B cell (primary cell): ENCODE measurements around the gene SPRYD3. TPM values are rescaled to one million over a fixed set of nuclear protein-coding genes. Genes with fewer than 3 reads are reported as not detected.

Experiments used
- ATAC-seq: fragments of 200-7000 bp; cut with Tn5 transposase; one replicate; pipeline ENCODE4 v1.10.0; 2021; ENCODE audit warnings: low read depth, mild to moderate bottlenecking, moderate number of reproducible peaks, moderate library complexity
- CTCF ChIA-PET: fragments of 350-600 bp; sonication (Branson Sonifier 250); formaldehyde crosslinking; loops from one replicate; lab custom pipeline; 2021; ENCODE audit warnings: antibody characterized with exemption, inconsistent platforms; lab: Charles Lee
- POLR2A ChIA-PET: fragments of 350-600 bp; sonication (Branson Sonifier 250); formaldehyde crosslinking; loops from one replicate; lab custom pipeline; 2021; ENCODE audit warnings: antibody characterized with exemption; lab: Charles Lee
- DNase-seq: peaks from one replicate; pipeline ENCODE4 v3.0.0; 2013
- H2AFZ ChIP-seq: 2 replicates; pipeline ENCODE4 v1.6.1; 2012; ENCODE audit warnings: mild to moderate bottlenecking, low read depth, low read length; ENCODE audit not compliant: insufficient read depth, poor library complexity, severe bottlenecking
- H3K27ac ChIP-seq, 2 donors: 1 replicate in 1 of 2; 2 replicates in 1 of 2; pipeline ENCODE4 v1.5.1; 2012 to 2013; ENCODE audit warnings: low read length in 2 of 2, mild to moderate bottlenecking in 2 of 2, moderate library complexity in 1 of 2
- H3K27me3 ChIP-seq, 4 experiments: fragments of 200-600 bp in 1 of 4; sonication (generic) in 1 of 4; replicated peaks in 1 of 4; 1 replicate in 2 of 4; 2 replicates in 2 of 4; pipeline versions ENCODE4 v1.6.1 to v1.7.0; 2013 to 2016; ENCODE audit warnings: low read length in 3 of 4, mild to moderate bottlenecking in 2 of 4, mixed read lengths in 1 of 4, moderate library complexity in 1 of 4; ENCODE audit not compliant: insufficient read depth in 4 of 4, control insufficient read depth in 3 of 4; ENCODE audit errors: control extremely low read depth in 1 of 4
- H3K36me3 ChIP-seq, 2 experiments: replicated peaks in 1 of 2; 1 replicate in 1 of 2; 2 replicates in 1 of 2; pipeline versions ENCODE4 v1.6.1 to v1.7.1; 2013; ENCODE audit warnings: low read length in 1 of 2; ENCODE audit not compliant: insufficient read depth in 2 of 2, control insufficient read depth in 1 of 2; ENCODE audit errors: control extremely low read depth in 1 of 2, extremely low read depth in 1 of 2
- H3K4me1 ChIP-seq, 2 donors: fragments of 200-600 bp in 1 of 2; sonication (generic) in 1 of 2; 1 replicate in 1 of 2; 2 replicates in 1 of 2; pipeline versions ENCODE4 v1.5.1 to v1.6.1; 2013 to 2017; ENCODE audit warnings: low read length in 2 of 2; ENCODE audit not compliant: control insufficient read depth in 2 of 2, insufficient read depth in 2 of 2
- H3K4me2 ChIP-seq: replicated peaks from 2 replicates; pipeline ENCODE3; 2012; ENCODE audit warnings: mild to moderate bottlenecking, low read depth, low read length; ENCODE audit not compliant: poor library complexity, severe bottlenecking
- H3K4me3 ChIP-seq, 5 experiments: fragments of 200-600 bp in 1 of 5; sonication (generic) in 1 of 5; 1 replicate in 3 of 5; 2 replicates in 2 of 5; pipeline versions ENCODE4 v1.5.1 to v1.7.0; 2011 to 2016; ENCODE audit warnings: low read length in 4 of 5, mild to moderate bottlenecking in 4 of 5, low read depth in 2 of 5, control low read depth in 1 of 5, moderate library complexity in 1 of 5; ENCODE audit not compliant: insufficient read depth in 1 of 5; ENCODE audit errors: control extremely low read depth in 1 of 5, extremely low read depth in 1 of 5
- H3K79me2 ChIP-seq: fragments of 200-600 bp; sonication (generic); one replicate; pipeline ENCODE4 v1.6.0; 2016; ENCODE audit warnings: low read length; ENCODE audit not compliant: control insufficient read depth, insufficient read depth
- H3K9ac ChIP-seq: fragments of 200-600 bp; sonication (generic); 2 replicates; pipeline ENCODE4 v1.6.1; 2017; ENCODE audit warnings: mild to moderate bottlenecking, low read length, moderate library complexity
- H3K9me3 ChIP-seq, 3 donors: one replicate each; pipeline versions ENCODE4 v1.6.1 to v1.7.1; 2013; ENCODE audit warnings: low read length in 2 of 3; ENCODE audit not compliant: control insufficient read depth in 2 of 3, insufficient read depth in 1 of 3; ENCODE audit errors: control extremely low read depth in 1 of 3
- H4K20me1 ChIP-seq: 2 replicates; pipeline ENCODE4 v1.6.0; 2012; ENCODE audit warnings: mild to moderate bottlenecking, low read length; ENCODE audit not compliant: insufficient read depth, control insufficient read depth, poor library complexity, severe bottlenecking
- H3K27ac Mint-ChIP-seq: one replicate; pipeline ENCODE4 v1.8.0; 2021; ENCODE audit warnings: mixed read lengths
- H3K27me3 Mint-ChIP-seq: one replicate; pipeline ENCODE4 v1.8.0; 2021; ENCODE audit warnings: mixed read lengths
- H3K4me1 Mint-ChIP-seq: one replicate; pipeline ENCODE4 v1.8.0; 2021; ENCODE audit warnings: mixed read lengths
- H3K4me3 Mint-ChIP-seq: one replicate; pipeline ENCODE4 v1.8.0; 2021; ENCODE audit warnings: mixed read lengths
- H3K9me3 Mint-ChIP-seq: one replicate; pipeline ENCODE4 v1.8.0; 2022; ENCODE audit warnings: mixed read lengths; ENCODE audit not compliant: insufficient read depth
- CTCF ChIP-seq: fragments of 200-600 bp; IDR thresholded peaks from one replicate; pipeline ENCODE4 v1.8.0; 2022; ENCODE audit warnings: antibody characterized with exemption, mild to moderate bottlenecking
- EZH2 ChIP-seq: IDR thresholded peaks from 2 replicates; pipeline ENCODE4 v1.6.1; 2012; ENCODE audit warnings: borderline replicate concordance, low read depth, mild to moderate bottlenecking, moderate library complexity, low read length; ENCODE audit not compliant: insufficient read depth, poor library complexity, severe bottlenecking
- WGBS: methylation state at CpG from one replicate; pipeline ENCODE4 v1.1.5; 2013; ENCODE audit warnings: missing lambda C conversion rate; ENCODE audit not compliant: insufficient coverage; 5-methylcytosine and 5-hydroxymethylcytosine counted together
- intact Hi-C: fragments of 100-400 bp; cut with micrococcal nuclease; formaldehyde crosslinking; loops from one replicate; pipeline ENCODE4 v1.10.0; 2022
- polyA plus RNA-seq: library from polyadenylated mRNA; depleted of rRNA; stranded (reverse); fragments of >200 nt; gene quantifications from 2 replicates; pipeline ENCODE4 v1.2.3, GENCODE V29; 2012
- total RNA-seq, 2 donors: library from RNA; stranded (reverse); fragments of 120-200 nt in 1 of 2; gene quantifications; 1 replicate in 1 of 2; 2 replicates in 1 of 2; pipeline versions ENCODE4 v1.2.3 to v1.2.4, GENCODE V29; 2013 to 2022

Gene SPRYD3
- total and polyA plus RNA-seq, 2 donors (not counting 1 experiment from before 2014, with no cell fraction given): 15.9 to 43.3 TPM

GRCh38 chr12:53090105-53090504 lies 10.9 kb upstream of the SPRYD3 start:
- DNase-seq: no peak
- no peaks in the 10 kb centered on the region for H4K20me1 ChIP-seq
- H3K79me2 ChIP-seq: no peaks in the 10 kb centered on the region
- H3K9me3 ChIP-seq: peaks cover 0 to 4% (median 0%) of the 10 kb centered on the region in 3 donors
- H3K4me3 ChIP-seq: no peak overlapping the region
- no peak overlapping the region for H3K9ac ChIP-seq
- H2AFZ ChIP-seq: no peak overlapping the region
- no peak overlapping the region for H3K27ac ChIP-seq
- CTCF ChIA-PET: interaction anchor here (1.4 to 1.6 kb wide), 2 partner anchors 9 to 23 kb away, joined by 5 to 11 read pairs; no protein-coding TSS in a partner anchor
- H3K27ac Mint-ChIP-seq: no peak overlapping the region
- H3K4me1 ChIP-seq: no peaks in the 10 kb centered on the region
- H3K27me3 ChIP-seq: peaks cover 0 to 2% (median 0%) of the 10 kb centered on the region in 4 experiments
- ATAC-seq: no peak
- no peak for TF ChIP-seq EZH2
- TF ChIP-seq CTCF: no peak
- H3K4me1 Mint-ChIP-seq: no peaks in the 10 kb centered on the region
- POLR2A ChIA-PET: no interaction called here
- H3K36me3 ChIP-seq: no peaks in the 10 kb centered on the region
- intact Hi-C loops: no loop called here
- H3K9me3 Mint-ChIP-seq: no peaks in the 10 kb centered on the region
- WGBS: 97% methylated on average over 5 of the region's 6 CpGs
- H3K4me3 Mint-ChIP-seq: no peak overlapping the region
- peaks cover 33% of the 10 kb centered on the region for H3K27me3 Mint-ChIP-seq
- H3K4me2 ChIP-seq: no peak overlapping the region

- ChIA-PET CTCF (interaction anchor here (3.7 to 4.5 kb wide), 2 partner anchors 12 to 20 kb away, joined by 22 to 34 read pairs; partner anchors contain the start of gene IGFBP6), POLR2A (interaction anchor here (0.8 kb wide), 1 partner anchor 11 kb away, joined by 3 read pairs; the partner anchor contains the start of gene IGFBP6)
- WGBS: 100% methylated on average over 1 of the region's 3 CpGs
- ATAC-seq (no peak), DNase-seq (no peak)
- no peak overlapping the region for H3K4me2 ChIP-seq
- H3K36me3 ChIP-seq: no peaks in the 10 kb centered on the region
- H3K9me3 Mint-ChIP-seq: no peaks in the 10 kb centered on the region
- peaks cover 0 to 7% (median 0%) of the 10 kb centered on the region in 3 donors for H3K9me3 ChIP-seq
- H2AFZ ChIP-seq: no peak overlapping the region
- no peaks in the 10 kb centered on the region for H3K4me1 Mint-ChIP-seq
- H3K4me3 ChIP-seq: no peak overlapping the region
- H3K27ac ChIP-seq: no peak overlapping the region
- no peak overlapping the region for H3K27ac Mint-ChIP-seq
- H3K4me1 ChIP-seq: no peaks in the 10 kb centered on the region
- H3K79me2 ChIP-seq: no peaks in the 10 kb centered on the region
- no peak overlapping the region for H3K9ac ChIP-seq
- peaks cover 23% of the 10 kb centered on the region for H3K27me3 Mint-ChIP-seq
- no peak for TF ChIP-seq EZH2
- no peak for TF ChIP-seq CTCF
- intact Hi-C loops: no loop called here
- peaks cover 0 to 4% (median 0%) of the 10 kb centered on the region in 4 experiments for H3K27me3 ChIP-seq
- no peaks in the 10 kb centered on the region for H4K20me1 ChIP-seq
- no peak overlapping the region for H3K4me3 Mint-ChIP-seq
These were observed 7.2 kb upstream of the SPRYD3 start for GRCh38 chr12:53086361-53086760.
